ENCODE results near the gene REN.

- TF ChIP-seq CTCF (conservative IDR thresholded peaks at IDR 0.05; ENCODE audit: low read depth in 2 of 2) (no peak), POLR2AphosphoS5 (IDR thresholded peaks at IDR 0.05; ENCODE audit: low read depth) (no peak; the same call in 1 of the 2 replicates), CREB1 (CRISPR knock-in tag; IDR thresholded peaks at IDR 0.05; ENCODE audit: low read depth) (no peak)
These were observed 37.6 kb downstream of the REN start for GRCh38 chr1:204128464-204128963.

All from GM23338 (cell line).